K562 (cell line): ENCODE results near the gene ZNF26. TPM values are rescaled to one million over a fixed set of nuclear protein-coding genes. Genes with fewer than 3 reads are reported as not detected.

Experiments used
- CC2D1A ChIP-seq: fragments of 450-650 bp; IDR thresholded peaks from 2 replicates; pipeline ENCODE4 v1.6.1; 2017; ENCODE audit warnings: mild to moderate bottlenecking
- CREB3 ChIP-seq: fragments of 450-650 bp; conservative IDR thresholded peaks from 2 replicates; pipeline ENCODE4 v1.6.1; 2016; ENCODE audit warnings: missing genetic modification characterization, low read depth, mild to moderate bottlenecking, missing compliant biosample characterization, moderate library complexity
- CREBBP ChIP-seq: IDR thresholded peaks from one replicate; pipeline ENCODE4 v1.6.1; 2012; ENCODE audit warnings: low read depth, mild to moderate bottlenecking, control low read depth, inconsistent platforms, low read length
- DLX4 ChIP-seq: fragments of 250-450 bp; sonication (Bioruptor Pico); IDR thresholded peaks from 2 replicates; pipeline ENCODE4 v1.6.1; 2021; ENCODE audit warnings: mild to moderate bottlenecking
- JUND ChIP-seq, 2 experiments: IDR thresholded peaks; 2 replicates in 1 of 2; 3 replicates in 1 of 2; pipeline ENCODE4 v1.6.1; 2011; ENCODE audit warnings: borderline replicate concordance in 2 of 2, low read depth in 2 of 2, low read length in 2 of 2, improper control_type of control experiment in 1 of 2, missing biosample characterization in 1 of 2, missing genetic modification characterization in 1 of 2, missing genetic modification reagents in 1 of 2
- KAT2B ChIP-seq: IDR thresholded peaks from one replicate; pipeline ENCODE4 v1.6.1; 2012; ENCODE audit warnings: low read depth, mild to moderate bottlenecking, control low read depth, inconsistent platforms, low read length, moderate library complexity
- KLF1 ChIP-seq: fragments of 450-650 bp; IDR thresholded peaks from 2 replicates; pipeline ENCODE4 v1.6.1; 2016; ENCODE audit warnings: missing genetic modification characterization, missing compliant biosample characterization
- MCM2 ChIP-seq: fragments of 450-650 bp; IDR thresholded peaks from 2 replicates; pipeline ENCODE4 v1.6.1; 2017; ENCODE audit warnings: low read depth, mild to moderate bottlenecking
- MLLT1 ChIP-seq, 2 experiments: fragments of 450-650 bp; IDR thresholded peaks; 2 replicates each; pipeline ENCODE4 v1.6.1; 2016
- MTA3 ChIP-seq: fragments of 450-650 bp; formaldehyde crosslinking; IDR thresholded peaks from 2 replicates; pipeline ENCODE4 v1.6.1; 2017; ENCODE audit warnings: mild to moderate bottlenecking, borderline replicate concordance
- MYNN ChIP-seq, 2 experiments: sonication (generic); formaldehyde crosslinking in 1 of 2; IDR thresholded peaks; 2 replicates each; pipeline versions ENCODE4 v1.5.0 to v1.6.1; 2016 to 2020; ENCODE audit warnings: antibody characterized with exemption in 1 of 2, missing genetic modification reagents in 1 of 2
- NR4A1 ChIP-seq, 2 experiments: fragments of 250-450 bp in 1 of 2; fragments of 450-650 bp in 1 of 2; sonication (Bioruptor Pico) in 1 of 2; IDR thresholded peaks; 2 replicates each; pipeline versions ENCODE4 v1.4.0 to v1.6.1; 2016 to 2020; ENCODE audit warnings: mild to moderate bottlenecking in 2 of 2, missing compliant biosample characterization in 1 of 2, missing genetic modification characterization in 1 of 2, moderate library complexity in 1 of 2
- POLR2AphosphoS2 ChIP-seq: IDR thresholded peaks from 2 replicates; pipeline ENCODE4 v1.6.1; 2012; ENCODE audit warnings: low read length, improper control_type of control experiment
- STAT6 ChIP-seq: sonication (generic); formaldehyde crosslinking; IDR thresholded peaks from 2 replicates; pipeline ENCODE4 v1.8.1; 2023; ENCODE audit warnings: mild to moderate bottlenecking, missing genetic modification reagents
- TAL1 ChIP-seq: fragments of 450-650 bp; IDR thresholded peaks from 2 replicates; pipeline ENCODE4 v1.6.1; 2016; ENCODE audit warnings: mild to moderate bottlenecking
- TEAD1 ChIP-seq, 2 experiments: fragments of 450-650 bp in 1 of 2; sonication (generic) in 1 of 2; formaldehyde crosslinking; IDR thresholded peaks; 2 replicates each; pipeline versions ENCODE4 v1.4.0 to v1.8.0; 2020 to 2022; ENCODE audit warnings: mild to moderate bottlenecking in 2 of 2, missing genetic modification reagents in 1 of 2
- ZBTB2 ChIP-seq: fragments of 450-650 bp; IDR thresholded peaks from 2 replicates; pipeline ENCODE4 v1.6.1; 2016; ENCODE audit warnings: antibody characterized with exemption
- ZSCAN29 ChIP-seq: fragments of 450-650 bp; IDR thresholded peaks from 2 replicates; pipeline ENCODE4 v1.6.1; 2017
- polyA plus RNA-seq, 8 experiments: library from polyadenylated mRNA; depleted of rRNA in 4 of 8; stranded (reverse) in 5 of 8; unstranded in 3 of 8; fragments of >200 nt; fragmentation: Nextera tagmentation in 2 of 8; fragmentation: Illumina TruSeq in 1 of 8; extraction: Ambion mirVana in 2 of 8; extraction: Trizol in 1 of 8; gene quantifications; 2 replicates each; pipeline versions ENCODE4 v1.2.1 to v1.2.3, GENCODE V29; 2011 to 2014; ENCODE audit warnings: inconsistent platforms in 1 of 8, missing spikeins in 1 of 8
- total RNA-seq, 7 experiments: library from RNA; depleted of rRNA in 6 of 7; stranded (reverse); fragments of >200 nt in 6 of 7; fragmentation: Illumina TruSeq in 2 of 7; extraction: Trizol in 2 of 7; gene quantifications; 2 replicates each; pipeline versions ENCODE4 v1.2.1 to v1.2.3, GENCODE V29; 2011 to 2021; ENCODE audit warnings: low replicate concordance in 1 of 7

The ZNF26 gene
- total and polyA plus RNA-seq, 9 of the 15 experiments (the other 6 are each of a cell fraction or from before 2014, with no cell fraction given), result 1.2 to 14.1 (median 8.0) TPM

GRCh38 chr12:132986001-132986884 lies at the start of gene ZNF26 (continued):
- TF ChIP-seq STAT6 (CRISPR knock-in tag) (no peak), CC2D1A (no peak), CREBBP (no peak), KAT2B (no peak), NR4A1 (CRISPR knock-in tag; IDR thresholded peaks at IDR 0.05) (no peak), NR4A1 (tag; IDR thresholded peaks at IDR 0.05) (0 out of 2 replicates have a peak, but pooled peaks have one; percentile 25), KLF1 (tag) (no peak), DLX4 (no peak), MYNN (IDR thresholded peaks at IDR 0.05) (no peak), MYNN (CRISPR knock-in tag; IDR thresholded peaks at IDR 0.05) (no peak), TAL1 (no peak), ZSCAN29 (no peak), MCM2 (no peak), CREB3 (no peak), ZBTB2 (no peak), POLR2AphosphoS2 (no peak), JUND (IDR thresholded peaks at IDR 0.05; ENCODE audit: borderline replicate concordance, low read depth, low read length) (no peak; the same call in 1 of the 2 replicates), JUND (tag; IDR thresholded peaks at IDR 0.05; ENCODE audit: borderline replicate concordance, low read depth, low read length) (peak; percentile 43; the same call in 1 of the 3 replicates), TEAD1 (CRISPR knock-in tag; IDR thresholded peaks at IDR 0.05) (peak; percentile 60 to 85; a peak in 3 of 4 replicates), MLLT1 (IDR thresholded peaks at IDR 0.05) (no peak), MTA3 (peak; percentile 47; the same call in 1 of the 2 replicates)
